Lower leg skin (tissue), 4 donors: ENCODE measurements around the gene HMCN2. TPM values are rescaled to one million over a fixed set of nuclear protein-coding genes. Genes with fewer than 3 reads are reported as not detected.
A peak's percentile ranks its signal among the peaks of the same experiment; 100 is the strongest.

ENCODE experiments used
- DNase-seq, 2 donors: peaks; one replicate each; pipeline ENCODE4 v3.0.0-alpha.2; 2019; ENCODE audit warnings: low spot score in 2 of 2
- H3K4me3 ChIP-seq: fragments of 200-600 bp; sonication (generic); 2 replicates; pipeline ENCODE4 v1.5.1; 2017; ENCODE audit warnings: mild to moderate bottlenecking, low read depth; ENCODE audit not compliant: poor library complexity, severe bottlenecking
- CTCF ChIP-seq, 3 donors: fragments of 450-650 bp; IDR thresholded peaks; one replicate each; pipeline ENCODE4 v1.5.1; 2016; ENCODE audit warnings: antibody characterized with exemption in 3 of 3, mild to moderate bottlenecking in 3 of 3, moderate library complexity in 2 of 3
- POLR2A ChIP-seq, 2 donors: fragments of 450-650 bp; IDR thresholded peaks; one replicate each; pipeline ENCODE4 v1.6.1; 2016 to 2017; ENCODE audit warnings: antibody characterized with exemption in 2 of 2, mild to moderate bottlenecking in 1 of 2, moderate library complexity in 1 of 2
- WGBS, 2 donors: methylation state at CpG; one replicate each; pipeline ENCODE4 v1.1.5; 2018; 5-methylcytosine and 5-hydroxymethylcytosine counted together
- intact Hi-C: fragments of 100-400 bp; cut with DNase I; formaldehyde crosslinking; loops from one replicate; pipeline ENCODE4 v1.15.0; 2023; ENCODE audit warnings: low total_unique reads
- total RNA-seq, 4 donors: library from RNA; depleted of rRNA; stranded (reverse); fragments of >200 nt; gene quantifications; one replicate each; pipeline ENCODE4 v1.1.0, GENCODE V29; 2016

Gene HMCN2
- total RNA-seq, 4 donors from 2014 or later: 1.9 to 4.3 (median 3.0) TPM

- intact Hi-C loops: no loop called here
- no peak for TF ChIP-seq CTCF (IDR thresholded peaks at IDR 0.05)
- no peak for TF ChIP-seq POLR2A (IDR thresholded peaks at IDR 0.05)
- WGBS, 2 donors: 53 to 62% methylated on average over 6 of the region's 6 CpGs
- peak in 1 of 2 donors; percentile 73 for DNase-seq
- no peak overlapping the region for H3K4me3 ChIP-seq
These were observed 26.5 kb downstream of the HMCN2 start for GRCh38 chr9:130292106-130292505.

GRCh38 chr9:130294664-130295063 is 29.1 kb downstream of the HMCN2 start:
- DNase-seq: no peak
- 73 to 84% methylated on average over 6 of the region's 6 CpGs for WGBS, 2 donors
- no peak overlapping the region for H3K4me3 ChIP-seq
- intact Hi-C loops: no loop called here
- TF ChIP-seq POLR2A (IDR thresholded peaks at IDR 0.05): no peak
- TF ChIP-seq CTCF (IDR thresholded peaks at IDR 0.05): no peak

- intact Hi-C loops: no loop called here
- 78 to 82% methylated on average over 11 of the region's 11 CpGs for WGBS, 2 donors
- H3K4me3 ChIP-seq: no peak overlapping the region
- TF ChIP-seq CTCF (IDR thresholded peaks at IDR 0.05) (no peak), POLR2A (IDR thresholded peaks at IDR 0.05) (no peak)
- DNase-seq: no peak
These were observed 29.9 kb downstream of the HMCN2 start for GRCh38 chr9:130295431-130295830.

- no peak for TF ChIP-seq CTCF (IDR thresholded peaks at IDR 0.05)
- TF ChIP-seq POLR2A (IDR thresholded peaks at IDR 0.05): no peak
These were observed 30.6 kb downstream of the HMCN2 start for GRCh38 chr9:130295945-130296782.

GRCh38 chr9:130296783-130297055 is 31.2 kb downstream of the HMCN2 start:
- H3K4me3 ChIP-seq: no peak overlapping the region
- WGBS, 2 donors: 74 to 82% methylated on average over 1 to 2 of the region's 2 CpGs
- TF ChIP-seq CTCF (IDR thresholded peaks at IDR 0.05) (no peak), POLR2A (IDR thresholded peaks at IDR 0.05) (no peak)
- intact Hi-C loops: no loop called here
- no peak for DNase-seq

More at GRCh38 chr9:130295945-130296782, 30.6 kb downstream of the HMCN2 start:
- no peak overlapping the region for H3K4me3 ChIP-seq
- WGBS, 2 donors: 91 to 93% methylated on average over 9 to 10 of the region's 10 CpGs
- intact Hi-C loops: no loop called here
- DNase-seq: no peak

GRCh38 chr9:130297371-130297770 is 31.8 kb downstream of the HMCN2 start:
- H3K4me3 ChIP-seq: no peak overlapping the region
- intact Hi-C loops: no loop called here
- no peak for TF ChIP-seq POLR2A (IDR thresholded peaks at IDR 0.05)
- no peak for TF ChIP-seq CTCF (IDR thresholded peaks at IDR 0.05)
- DNase-seq: no peak
- 60 to 65% methylated on average over 6 of the region's 6 CpGs for WGBS, 2 donors
